HG03571 (cell line): ENCODE data around the gene RAB3IL1.
"Not testable (repeated sequence)": the region's sequence is repeated elsewhere in the genome, so short reads cannot be mapped to it uniquely, and the experiment has no call there.

Experiments
- ATAC-seq: cut with Tn5 transposase; IDR thresholded peaks from one replicate; pipeline ENCODE4 v1.9.1; 2021; ENCODE audit not compliant: unreplicated experiment

RAB3IL1 gene

DNA sequence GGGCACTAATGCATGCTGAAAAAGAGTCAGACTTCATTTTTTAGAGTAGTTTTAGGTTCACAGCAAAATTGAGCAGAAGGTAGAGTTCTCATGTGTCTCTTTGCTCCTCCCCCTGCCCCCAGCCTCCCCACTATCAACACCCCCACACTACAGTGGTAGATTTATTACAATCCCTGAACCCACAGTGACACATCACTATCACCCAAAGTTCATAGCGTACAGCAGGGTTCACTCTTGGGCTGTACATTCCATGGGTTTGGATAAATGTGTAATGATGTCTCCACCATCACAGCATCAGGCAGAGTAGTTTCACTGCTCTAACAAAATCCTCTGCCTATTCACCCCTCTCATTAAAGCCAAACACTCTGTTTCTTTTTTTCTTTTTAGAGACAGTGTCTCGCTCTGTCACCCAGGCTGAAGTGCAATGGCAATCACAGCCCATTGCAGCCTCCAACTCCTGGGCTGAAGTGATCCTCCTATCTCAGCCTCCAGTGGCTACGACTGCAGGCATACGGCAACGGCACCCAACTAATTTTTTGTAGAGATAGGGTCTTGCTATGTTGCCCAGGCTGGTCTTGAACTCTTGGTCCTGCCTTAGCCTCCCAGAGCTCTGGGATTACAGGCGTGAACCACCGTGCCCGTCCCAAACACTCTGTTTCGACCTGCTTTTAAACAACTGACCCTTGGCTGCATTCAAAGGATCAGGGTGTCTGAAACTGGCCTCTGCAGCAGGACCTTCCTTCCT, 36.9 kb upstream of the RAB3IL1 start:
- no peak for ATAC-seq

GRCh38 chr11:61953632-61954031, 36.3 kb upstream of the RAB3IL1 start:
- ATAC-seq: not testable (repeated sequence)

GRCh38 chr11:61952882-61953281, 35.5 kb upstream of the RAB3IL1 start:
- no peak for ATAC-seq

- no peak for ATAC-seq
Measured at GRCh38 chr11:61951484-61952135, 34.2 kb upstream of the RAB3IL1 start.

- no peak for ATAC-seq
Measured at GRCh38 chr11:61950035-61950547, 32.7 kb upstream of the RAB3IL1 start, which contains the start of gene BEST1. Gene BEST1 (plus strand): TSS chr11:61950351. CDS start chr11:61951807, 1,456 bp downstream.

- no peak for ATAC-seq
Measured at GRCh38 chr11:61949169-61950034, 32.0 kb upstream of the RAB3IL1 start.

GRCh38 chr11:61948505-61948904, 31.1 kb upstream of the RAB3IL1 start:
- ATAC-seq: no peak

DNA sequence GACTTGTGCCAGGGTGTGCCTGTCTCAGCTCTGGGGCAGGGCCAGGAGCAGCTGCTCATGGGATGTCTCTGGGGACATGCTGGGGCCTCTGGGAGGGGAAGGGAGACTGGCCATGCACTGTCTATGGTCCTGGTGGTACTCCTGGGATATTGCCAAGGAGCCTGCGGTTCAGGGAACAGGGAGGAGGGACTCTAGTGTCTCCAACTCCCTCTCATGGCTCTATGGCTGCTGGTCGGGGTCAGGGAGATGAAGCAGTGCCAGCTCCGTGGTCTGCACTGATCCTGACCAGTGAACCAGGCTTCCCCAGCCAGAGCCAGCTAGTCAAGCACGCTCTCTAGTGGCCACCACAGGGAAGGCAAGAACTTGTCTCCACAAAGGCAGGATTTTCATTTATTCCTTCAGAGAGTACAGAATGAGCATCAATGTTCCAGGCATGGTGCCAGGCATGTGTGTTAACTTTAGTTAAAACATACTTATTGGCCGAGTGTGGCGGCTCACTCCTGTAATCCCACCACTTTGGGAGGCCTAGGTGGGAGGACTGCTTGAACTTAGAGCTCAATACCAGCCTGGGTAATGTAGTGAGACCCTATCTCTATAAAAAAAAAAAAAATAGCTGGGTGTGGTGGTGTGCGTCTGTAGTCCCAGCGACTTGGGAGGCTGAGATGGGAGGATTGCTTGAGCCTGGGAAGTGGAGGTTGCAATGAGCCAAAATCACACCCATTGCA, 30.3 kb upstream of the RAB3IL1 start:
- no peak for ATAC-seq

- no peak for ATAC-seq
Measured at GRCh38 chr11:61946894-61947293, 29.5 kb upstream of the RAB3IL1 start.

DNA sequence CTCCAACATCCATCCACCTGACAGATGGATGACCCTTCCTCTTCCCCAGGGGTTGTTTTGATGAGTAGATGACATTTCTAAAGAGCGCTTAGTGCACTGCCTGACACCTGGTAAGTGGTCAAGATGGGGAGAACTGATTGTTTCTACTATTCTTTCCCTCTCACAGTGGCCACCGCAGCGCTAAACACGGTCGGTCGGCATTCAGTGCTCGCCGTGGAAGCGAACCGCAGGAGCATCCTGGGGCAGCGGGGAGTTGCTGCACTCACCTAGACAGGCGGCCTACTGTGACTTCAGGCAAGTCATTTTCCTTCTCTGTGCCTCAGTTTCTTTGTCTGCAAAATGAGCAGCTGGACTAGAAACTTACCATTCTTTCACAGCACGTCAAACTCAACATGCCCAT, 27.8 kb upstream of the RAB3IL1 start:
- ATAC-seq: no peak

GRCh38 chr11:61940466-61940865, 23.1 kb upstream of the RAB3IL1 start:
- no peak for ATAC-seq

DNA sequence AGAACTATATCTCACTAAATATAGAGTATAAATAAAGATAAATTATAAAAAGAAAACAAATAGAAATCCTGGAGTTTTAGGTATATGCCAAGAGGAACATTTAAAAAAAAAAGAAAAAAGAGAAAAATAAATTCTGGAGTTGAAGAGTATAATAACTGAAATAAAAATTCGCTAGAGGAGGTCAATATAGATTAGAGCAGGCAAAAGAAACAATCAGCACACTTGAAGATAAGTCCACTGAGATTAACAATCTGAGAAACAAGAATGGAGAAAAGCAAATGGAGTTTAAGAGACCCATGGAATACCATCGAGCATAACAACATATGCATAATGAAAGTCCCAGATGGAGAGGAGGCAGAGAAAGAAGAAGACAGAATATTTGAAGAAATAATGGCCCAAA, 18.5 kb upstream of the RAB3IL1 start:
- ATAC-seq: no peak

DNA sequence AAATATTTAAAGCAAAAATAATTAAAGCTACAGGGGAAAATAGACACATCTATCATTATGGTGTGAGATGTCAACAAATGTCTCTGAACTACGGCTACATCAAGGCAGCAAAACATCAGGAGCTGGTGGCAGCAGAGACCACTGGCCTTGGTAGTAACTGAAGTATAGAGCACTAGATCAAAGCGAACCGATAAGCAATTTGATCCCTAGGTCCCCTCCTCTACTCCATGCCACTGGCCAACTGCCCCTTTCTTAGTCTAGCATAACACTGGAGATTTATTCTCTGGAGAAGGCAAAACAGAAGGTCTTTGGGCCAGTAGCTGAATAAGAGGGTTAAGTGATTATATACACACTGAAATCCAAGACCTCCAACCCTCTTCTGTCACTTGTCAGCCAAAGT, 13.6 kb upstream of the RAB3IL1 start:
- ATAC-seq: no peak

DNA sequence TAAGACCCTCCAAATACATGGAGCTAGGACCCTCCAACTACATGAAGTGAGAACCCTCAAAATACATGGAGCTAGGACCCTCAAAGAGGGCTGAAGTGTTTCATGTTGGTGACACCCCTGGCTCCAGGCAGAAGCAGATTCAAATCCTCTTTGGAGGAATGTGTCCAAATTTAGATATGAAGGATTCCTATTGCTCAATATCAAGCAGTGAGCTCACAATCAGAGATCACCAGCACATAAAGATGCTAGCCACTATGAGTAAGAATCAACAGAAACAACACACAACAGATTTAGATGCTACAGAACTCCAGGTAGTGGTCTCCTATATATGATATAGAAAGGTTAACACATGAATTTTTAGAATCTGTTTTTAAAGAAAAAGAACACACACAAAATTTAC, 11.2 kb upstream of the RAB3IL1 start:
- no peak for ATAC-seq

- no peak for ATAC-seq
Measured at GRCh38 chr11:61927501-61927900, 10.1 kb upstream of the RAB3IL1 start.

DNA sequence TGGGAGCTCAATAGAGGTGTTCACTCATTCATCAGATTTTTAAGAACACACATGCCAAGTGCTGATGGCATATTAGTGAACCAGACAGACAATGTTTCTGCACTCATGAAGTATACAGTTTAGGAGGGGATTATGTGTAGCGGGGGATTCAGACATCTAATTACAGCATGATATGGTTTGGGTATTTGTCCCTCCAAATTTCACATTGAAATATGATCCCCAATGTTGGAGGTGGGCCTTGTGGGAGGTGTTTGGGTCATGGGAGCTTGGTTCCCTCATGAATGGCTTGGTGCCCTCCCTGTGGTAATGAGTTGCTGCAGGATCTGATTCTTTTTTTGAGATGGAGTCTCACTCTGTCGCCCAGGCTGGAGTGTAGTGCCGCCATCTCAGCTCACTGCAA, 8.9 kb upstream of the RAB3IL1 start:
- no peak for ATAC-seq

DNA sequence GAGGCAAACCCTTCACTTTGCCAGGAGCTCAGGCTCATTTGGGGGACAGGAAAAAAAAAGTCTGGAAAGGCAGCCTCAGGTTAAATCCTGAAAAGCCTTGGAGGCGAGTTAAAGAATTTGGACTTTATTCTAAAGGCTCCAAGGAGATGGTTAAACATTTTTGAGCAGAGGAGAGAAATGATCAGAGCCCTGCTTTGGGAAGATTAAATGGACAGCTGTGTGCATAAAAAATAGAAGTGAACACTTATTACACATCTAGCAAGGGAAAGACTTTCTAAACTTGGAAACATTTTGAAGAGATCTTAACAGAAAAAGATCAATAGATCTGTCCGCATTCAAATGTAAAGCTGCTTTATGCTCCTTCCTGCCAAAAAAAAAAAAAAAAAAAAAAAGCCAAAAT, 8.4 kb upstream of the RAB3IL1 start:
- no peak for ATAC-seq

- no peak for ATAC-seq
Measured at GRCh38 chr11:61924064-61924455, 6.7 kb upstream of the RAB3IL1 start.

DNA sequence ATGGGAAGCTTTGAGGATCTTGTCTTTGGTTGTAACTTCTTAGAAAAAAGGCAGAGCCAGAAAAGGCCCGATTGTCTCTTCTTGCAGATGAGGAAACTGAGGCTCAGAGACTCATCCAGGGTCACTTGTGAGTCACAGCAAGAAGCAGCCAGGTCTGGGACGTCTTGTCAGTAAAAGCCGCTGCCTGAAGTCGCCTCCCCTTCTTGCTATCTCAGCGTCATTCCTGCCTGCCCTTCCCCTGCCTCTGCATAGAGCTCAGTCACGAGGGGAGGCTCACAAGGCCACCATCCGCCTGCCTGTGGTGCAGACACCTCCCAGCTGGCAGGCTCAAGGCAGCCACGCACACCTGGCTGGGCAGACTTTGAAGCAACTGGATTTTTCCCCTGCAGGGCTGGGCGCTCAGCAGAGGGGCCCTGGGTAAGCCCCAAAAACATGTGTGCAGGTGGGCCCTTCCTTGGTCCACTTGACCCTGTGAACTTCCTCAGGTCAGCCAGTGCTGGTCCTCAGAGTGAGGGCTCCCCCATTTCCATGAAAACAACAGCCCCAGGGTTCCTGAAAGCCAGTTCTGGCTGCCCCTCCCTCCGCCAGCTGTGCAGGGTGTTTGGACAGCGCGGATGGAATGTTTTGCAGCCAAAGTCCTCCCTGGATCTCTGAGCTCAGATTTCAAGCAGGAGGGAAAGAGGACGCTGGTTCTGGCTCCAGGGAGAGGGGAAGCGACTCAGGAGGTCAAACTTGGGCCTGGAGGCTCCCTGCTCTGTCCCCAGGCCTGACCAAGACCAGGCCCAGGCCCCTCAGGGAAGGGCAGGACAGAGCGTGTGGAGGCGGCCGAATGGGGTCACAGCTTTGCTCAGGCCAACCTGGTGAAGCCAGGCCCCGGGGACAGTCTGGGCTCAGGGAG, 6.0 kb upstream of the RAB3IL1 start:
- ATAC-seq: no peak

DNA sequence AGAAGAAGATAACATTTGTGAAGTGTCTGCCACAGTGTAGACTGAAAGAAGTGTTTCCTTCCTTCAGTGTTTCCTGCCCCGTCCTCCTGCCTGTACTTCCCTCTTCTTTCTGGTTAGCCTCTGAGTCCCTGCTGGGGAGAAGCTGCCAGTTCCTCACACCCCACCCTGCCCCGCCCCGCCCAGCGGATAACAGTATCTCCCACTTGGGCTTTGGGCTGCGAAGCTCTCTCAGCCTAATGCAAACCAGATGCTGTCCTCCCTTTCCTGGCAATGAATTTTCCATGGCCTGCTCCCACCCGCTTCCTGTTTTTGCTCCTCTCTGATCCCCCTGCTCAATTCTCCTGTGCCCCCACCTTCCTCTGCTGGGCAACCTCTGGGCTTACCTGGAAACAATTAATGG, 5.2 kb upstream of the RAB3IL1 start:
- no peak for ATAC-seq
